ENCODE results near the gene MAT2B.
"Not testable (repeated sequence)": the region's sequence is repeated elsewhere in the genome, so short reads cannot be mapped to it uniquely, and the experiment has no call there.

MAT2B gene

DNA sequence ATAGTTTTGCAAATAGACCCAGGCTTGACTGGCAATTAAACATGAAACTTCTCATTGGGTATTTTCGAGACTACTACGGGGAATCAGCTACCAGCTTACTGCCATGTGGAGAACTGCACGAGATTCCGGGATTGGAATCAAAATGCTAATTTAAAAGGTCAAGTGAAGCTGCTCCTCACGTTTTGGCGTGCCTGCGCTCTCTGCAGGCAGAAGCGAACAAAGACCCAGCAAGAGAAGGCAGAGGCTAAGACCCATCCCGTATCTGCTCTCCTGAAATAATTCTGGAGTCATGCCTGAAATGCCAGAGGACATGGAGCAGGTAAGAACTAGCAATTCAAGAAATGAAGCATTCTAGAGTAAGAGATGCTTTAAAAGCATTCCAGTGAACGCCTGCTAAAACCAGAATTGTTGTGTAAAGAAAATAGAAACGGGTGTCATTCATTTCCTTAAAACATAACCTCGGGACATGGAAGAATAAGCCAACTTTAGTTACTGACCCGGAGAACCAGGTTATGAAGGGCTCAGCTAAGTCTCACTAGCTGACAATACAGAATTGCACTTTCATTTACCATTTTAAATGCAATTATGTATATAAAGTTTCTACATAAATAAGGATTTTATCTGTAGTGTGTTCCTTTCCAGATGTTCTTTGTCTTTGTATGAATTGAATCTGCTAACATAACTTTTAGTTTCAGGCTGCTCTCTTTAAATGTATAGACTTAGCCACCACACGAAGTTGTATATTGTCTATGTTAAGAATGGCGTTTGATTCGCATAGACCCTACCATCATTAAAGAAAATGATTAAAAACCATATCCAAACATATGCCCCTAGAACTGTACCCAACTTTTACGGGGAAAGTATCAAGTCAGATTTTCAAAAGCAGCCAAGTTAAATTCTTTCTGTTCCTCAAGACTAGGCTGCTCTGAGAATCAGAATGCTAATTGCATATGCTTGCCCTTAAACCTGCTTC is 2.0 kb upstream of the MAT2B start:
- in situ Hi-C loops (cut with HindIII; ENCODE audit: low sequenced_read_pairs), result no loop called here

- in situ Hi-C loops (cut with HindIII; ENCODE audit: low sequenced_read_pairs), result no loop called here
Observed at GRCh38 chr5:163504079-163504931, 1.1 kb upstream of the MAT2B start.

GRCh38 chr5:163505049-163505367 is 411 bp upstream of the MAT2B start:
- in situ Hi-C loops (cut with HindIII; ENCODE audit: low sequenced_read_pairs), result no loop called here

DNA sequence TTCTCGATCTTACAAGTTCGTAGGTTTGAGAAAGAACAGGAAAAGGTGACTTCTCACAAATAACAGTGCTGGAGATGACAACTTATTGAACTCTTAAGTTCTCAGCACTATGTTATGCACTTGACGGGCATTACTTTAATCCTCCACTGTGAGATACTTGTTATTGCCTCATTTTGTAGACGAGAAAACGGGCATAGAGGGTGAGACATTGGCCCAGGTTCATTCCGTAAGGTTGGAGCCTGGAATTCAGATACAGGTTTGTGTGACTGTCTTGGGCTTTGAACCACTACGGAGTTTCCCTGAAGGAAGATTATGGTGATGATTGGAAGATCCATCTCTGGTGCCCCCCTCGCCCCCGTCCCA is 657 bp downstream of the MAT2B start:
- in situ Hi-C loops (cut with HindIII; ENCODE audit: low sequenced_read_pairs), result no loop called here

- in situ Hi-C loops (cut with HindIII; ENCODE audit: low sequenced_read_pairs), result no loop called here
Observed at GRCh38 chr5:163506726-163507125, 1.3 kb downstream of the MAT2B start.

GRCh38 chr5:163508753-163509152 is 3.3 kb downstream of the MAT2B start:
- in situ Hi-C loops (cut with HindIII; ENCODE audit: low sequenced_read_pairs), result no loop called here

GRCh38 chr5:163509291-163509951 is 4.0 kb downstream of the MAT2B start:
- in situ Hi-C loops (cut with HindIII; ENCODE audit: low sequenced_read_pairs), result no loop called here

DNA sequence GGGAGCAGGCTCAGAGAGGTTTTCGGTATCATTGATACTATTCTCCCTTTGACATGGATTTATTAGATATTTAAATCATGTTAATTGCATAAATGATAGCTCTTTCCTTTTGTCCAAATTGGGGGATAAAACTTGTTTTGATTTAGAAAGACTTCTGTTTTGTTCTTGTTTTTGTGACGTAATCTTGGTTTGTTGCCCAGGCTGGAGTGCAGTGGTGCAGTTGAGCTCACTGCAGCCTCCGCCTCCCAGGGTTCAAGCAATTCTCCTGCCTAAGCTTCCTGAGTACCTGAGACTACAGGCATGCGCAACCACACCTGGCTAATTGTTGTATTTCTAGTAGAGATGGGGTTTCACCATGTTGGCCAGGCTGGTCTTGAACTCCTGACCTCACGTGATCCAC is 7.1 kb downstream of the MAT2B start:
- in situ Hi-C loops (cut with HindIII; ENCODE audit: low sequenced_read_pairs), result no loop called here

DNA sequence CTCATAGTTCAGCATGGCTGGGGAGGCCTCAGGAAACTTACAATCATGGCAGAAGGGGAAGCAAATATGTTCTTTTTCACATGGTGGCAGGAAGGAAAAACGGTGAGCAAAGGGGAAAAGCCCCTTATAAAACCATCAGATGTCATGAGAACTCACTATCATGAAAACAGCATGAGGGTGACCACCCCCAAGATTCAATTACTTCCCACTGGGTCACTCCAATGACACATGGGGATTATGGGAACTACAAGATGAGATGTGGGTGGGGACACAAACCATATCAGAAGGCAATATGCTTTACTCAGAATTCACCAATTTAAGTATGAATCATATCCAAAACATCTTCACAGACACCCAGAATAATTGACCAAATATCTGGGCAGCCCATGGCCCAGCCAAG is 19.7 kb downstream of the MAT2B start:
- in situ Hi-C loops (cut with HindIII; ENCODE audit: low sequenced_read_pairs), result no loop called here

GRCh38 chr5:163529698-163530097 is 24.3 kb downstream of the MAT2B start:
- in situ Hi-C loops (cut with HindIII; ENCODE audit: low sequenced_read_pairs), result no loop called here

DNA sequence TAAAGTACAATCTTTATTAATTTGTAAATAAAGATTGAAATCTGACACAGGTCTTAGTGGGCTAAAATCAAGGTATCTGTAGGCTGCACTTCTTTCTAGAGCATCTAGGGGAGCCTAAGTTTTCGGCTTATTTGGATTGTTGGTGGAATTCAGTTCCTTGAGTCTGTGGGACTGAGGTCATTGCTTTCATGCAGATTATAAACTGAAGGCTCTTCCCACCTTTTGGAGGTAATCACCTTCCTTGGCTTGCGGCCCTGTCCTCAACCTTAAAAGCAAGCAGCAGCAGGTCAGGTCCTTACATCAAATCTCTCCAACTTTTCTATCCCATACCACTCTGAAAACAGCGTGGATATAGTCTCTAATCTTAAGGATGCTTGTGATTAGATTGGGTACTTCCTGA is 25.9 kb downstream of the MAT2B start:
- in situ Hi-C loops (cut with HindIII; ENCODE audit: low sequenced_read_pairs), result no loop called here

DNA sequence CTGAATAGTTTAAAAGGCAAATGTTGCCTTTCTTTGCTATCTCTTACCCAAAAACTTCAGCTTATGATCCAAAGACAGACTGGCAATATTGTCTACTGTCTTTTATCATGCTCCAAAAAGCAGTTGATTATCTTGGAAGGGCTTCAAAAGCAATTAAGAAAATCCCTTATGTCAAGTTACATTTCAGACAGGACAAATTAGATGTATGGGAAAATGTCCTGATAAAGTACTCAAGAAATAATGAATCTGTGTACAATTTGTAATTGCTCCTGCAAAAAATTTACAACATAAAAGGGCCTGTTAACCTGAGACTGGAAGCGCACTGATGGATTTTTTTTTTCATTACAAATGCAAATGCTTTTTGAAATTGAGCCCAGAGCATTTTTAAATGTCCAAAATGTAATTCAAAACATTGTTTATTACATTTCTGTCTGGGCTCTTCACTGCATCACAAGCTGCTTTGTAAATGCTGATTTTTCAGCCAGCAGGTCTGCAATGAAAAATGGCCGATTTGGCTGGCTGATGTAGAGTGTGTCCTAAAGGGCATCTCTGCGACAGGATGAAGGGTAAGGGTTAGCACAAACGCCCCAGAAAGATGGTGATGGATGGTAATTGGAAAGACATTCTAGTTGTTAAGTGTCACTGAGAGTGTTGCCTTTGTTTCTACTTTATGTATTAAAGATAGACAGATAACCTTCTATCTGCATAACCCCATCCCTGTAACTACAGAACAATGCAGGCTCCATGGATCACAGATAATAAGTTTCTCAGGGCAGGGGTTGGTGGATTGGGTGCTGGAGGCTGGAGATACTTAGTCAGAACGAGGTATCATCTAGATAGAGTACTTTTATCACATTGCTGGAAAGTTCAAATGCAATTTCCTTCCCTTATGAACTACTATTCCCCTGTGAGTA is 27.0 kb downstream of the MAT2B start:
- in situ Hi-C loops (cut with HindIII; ENCODE audit: low sequenced_read_pairs), result no loop called here

DNA sequence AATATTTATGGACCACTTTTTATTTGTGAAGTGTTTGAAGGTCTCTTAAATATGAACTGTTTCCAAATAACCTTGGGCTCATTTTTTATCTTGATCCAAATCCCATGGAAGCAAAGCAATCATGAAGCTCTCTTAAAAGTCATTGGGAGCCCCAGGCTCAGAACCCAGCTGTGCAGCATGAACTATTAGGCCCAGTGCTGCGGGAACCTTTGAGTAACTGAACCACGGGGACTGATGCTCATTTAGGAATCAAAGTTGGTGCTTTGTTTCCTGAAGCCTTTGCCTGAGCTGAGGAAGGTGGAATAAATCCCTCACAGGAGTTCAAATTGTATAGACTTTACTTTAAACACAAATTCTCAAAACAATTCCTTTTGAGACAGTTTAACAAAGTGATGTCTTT is 27.8 kb downstream of the MAT2B start:
- in situ Hi-C loops (cut with HindIII; ENCODE audit: low sequenced_read_pairs), result no loop called here

- in situ Hi-C loops (cut with HindIII; ENCODE audit: low sequenced_read_pairs), result no loop called here
Observed at GRCh38 chr5:163534492-163535094, 29.2 kb downstream of the MAT2B start.

DNA sequence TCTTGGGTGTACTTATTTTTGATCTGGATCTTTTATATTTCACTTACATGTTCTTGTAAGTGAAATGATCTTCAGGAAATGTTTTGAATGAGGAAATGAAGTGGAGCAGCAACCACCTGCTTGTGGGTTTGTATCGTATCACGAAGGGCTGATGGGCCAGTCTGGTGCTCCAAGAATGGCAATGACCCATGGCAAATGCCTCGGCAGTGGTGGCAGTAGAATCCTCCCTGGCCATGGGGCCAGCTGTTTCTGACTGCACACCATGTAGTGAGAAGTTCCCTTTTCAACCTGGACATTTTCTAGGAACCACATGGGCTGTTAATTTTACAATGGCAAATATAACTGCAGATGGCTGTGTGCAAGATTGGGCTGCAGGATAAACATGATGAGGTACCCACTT is 29.9 kb downstream of the MAT2B start:
- in situ Hi-C loops (cut with HindIII; ENCODE audit: low sequenced_read_pairs), result no loop called here

DNA sequence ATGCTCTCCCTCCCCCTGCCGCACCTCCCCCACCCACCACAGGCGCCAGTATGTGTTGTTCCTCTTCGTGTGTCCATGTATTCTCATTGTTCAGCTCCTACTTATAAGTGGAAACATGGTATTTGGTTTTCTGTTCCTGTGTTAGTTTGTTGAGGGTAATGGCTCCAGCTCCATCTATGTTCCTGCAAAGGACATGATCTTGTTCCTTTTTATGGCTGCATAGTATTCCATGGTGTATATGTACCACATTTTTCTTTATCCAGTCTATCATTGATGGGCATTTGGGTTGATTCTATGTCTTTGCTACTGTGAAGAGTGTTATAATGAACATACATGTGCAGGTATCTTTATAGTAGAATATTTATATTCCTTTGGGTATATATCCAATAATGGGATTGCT is 31.0 kb downstream of the MAT2B start:
- in situ Hi-C loops (cut with HindIII; ENCODE audit: low sequenced_read_pairs), result not testable (repeated sequence)

DNA sequence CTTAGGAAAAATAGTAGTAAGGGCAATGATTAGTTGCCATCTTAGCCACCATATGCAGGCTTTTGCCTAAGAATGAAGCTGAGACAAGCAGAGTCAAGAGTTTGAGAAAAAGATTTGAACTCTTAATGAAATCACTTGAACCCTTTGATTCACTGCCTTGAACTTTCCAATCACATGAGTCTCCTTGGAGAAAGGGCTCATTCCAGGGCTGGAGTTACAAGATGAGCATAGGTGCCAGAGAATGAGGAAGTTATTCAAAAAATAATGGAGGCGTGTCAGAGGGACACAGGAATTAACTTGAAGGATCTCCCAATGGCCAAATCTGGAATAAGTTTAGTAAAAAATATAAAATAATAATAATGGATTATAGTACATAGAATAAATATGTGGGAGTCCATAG is 35.3 kb downstream of the MAT2B start:
- in situ Hi-C loops (cut with HindIII; ENCODE audit: low sequenced_read_pairs), result no loop called here

GRCh38 chr5:163542771-163543170 is 37.4 kb downstream of the MAT2B start:
- in situ Hi-C loops (cut with HindIII; ENCODE audit: low sequenced_read_pairs), result no loop called here

GRCh38 chr5:163544041-163544440 is 38.6 kb downstream of the MAT2B start:
- in situ Hi-C loops (cut with HindIII; ENCODE audit: low sequenced_read_pairs), result no loop called here

DNA sequence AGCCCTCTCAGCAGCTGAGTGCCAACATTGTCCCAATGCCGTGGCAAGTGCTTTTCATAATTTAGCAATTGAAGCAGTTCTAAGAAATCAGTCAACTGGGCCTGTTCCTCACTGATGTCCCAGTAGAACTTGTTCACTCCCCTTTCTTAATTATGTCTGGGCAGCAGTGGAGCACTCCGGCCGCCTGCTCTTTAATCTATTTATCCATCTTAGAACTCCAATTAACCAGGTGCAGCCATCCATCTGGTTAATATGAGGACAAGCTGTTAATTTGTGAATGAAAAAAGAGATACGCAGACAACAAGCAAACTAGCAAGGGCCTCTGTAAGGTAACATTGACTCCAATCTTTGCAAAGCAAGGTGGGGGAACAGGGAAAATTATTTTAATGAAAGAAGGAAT is 39.4 kb downstream of the MAT2B start:
- in situ Hi-C loops (cut with HindIII; ENCODE audit: low sequenced_read_pairs), result no loop called here
